Right lobe of liver (tissue), 4 donors: Measurements from ENCODE around the gene C9orf50.

ENCODE experiments used
- POLR2A ChIP-seq: fragments of 450-650 bp; IDR thresholded peaks from one replicate; pipeline ENCODE4 v1.6.1; 2017; ENCODE audit warnings: antibody characterized with exemption, mild to moderate bottlenecking
- TF ChIP-seq, protein P1 (sequence below), 4 donors: fragments of 200-600 bp in 3 of 4; fragments of 450-650 bp in 1 of 4; IDR thresholded peaks; one replicate each; pipeline versions ENCODE4 v1.5.1 to v1.8.0; 2016 to 2022; ENCODE audit warnings: antibody characterized with exemption in 4 of 4, mild to moderate bottlenecking in 2 of 4
- donor health status: DM: no; HTN: no; CAD: no.
- donor health status: DM: no; HTN: no; CAD: no.
- donor health status: DM: no; HTN: yes; CAD: no.

DNA sequence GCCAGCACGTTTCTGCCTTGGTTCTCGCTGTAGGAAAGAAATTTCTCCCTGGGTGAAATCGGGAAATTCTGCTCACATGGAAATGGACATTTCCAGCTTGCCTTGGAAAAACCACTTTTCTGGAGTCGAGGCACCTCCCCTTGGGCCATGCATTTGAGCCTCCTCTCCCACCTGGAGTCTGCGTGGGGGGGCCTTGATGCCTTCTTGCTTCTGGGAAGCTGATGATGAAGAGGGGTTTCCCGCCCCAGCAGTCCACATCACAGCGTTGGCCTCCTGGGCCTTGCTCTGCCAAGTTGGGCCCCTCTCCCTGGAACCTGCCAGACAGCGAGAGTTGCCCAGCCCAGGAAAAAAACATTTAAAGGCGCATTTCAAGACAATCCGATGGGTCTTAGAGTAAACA lies 22.8 kb upstream of the C9orf50 start:
- TF ChIP-seq POLR2A: no peak
- TF ChIP-seq, protein P1, sequence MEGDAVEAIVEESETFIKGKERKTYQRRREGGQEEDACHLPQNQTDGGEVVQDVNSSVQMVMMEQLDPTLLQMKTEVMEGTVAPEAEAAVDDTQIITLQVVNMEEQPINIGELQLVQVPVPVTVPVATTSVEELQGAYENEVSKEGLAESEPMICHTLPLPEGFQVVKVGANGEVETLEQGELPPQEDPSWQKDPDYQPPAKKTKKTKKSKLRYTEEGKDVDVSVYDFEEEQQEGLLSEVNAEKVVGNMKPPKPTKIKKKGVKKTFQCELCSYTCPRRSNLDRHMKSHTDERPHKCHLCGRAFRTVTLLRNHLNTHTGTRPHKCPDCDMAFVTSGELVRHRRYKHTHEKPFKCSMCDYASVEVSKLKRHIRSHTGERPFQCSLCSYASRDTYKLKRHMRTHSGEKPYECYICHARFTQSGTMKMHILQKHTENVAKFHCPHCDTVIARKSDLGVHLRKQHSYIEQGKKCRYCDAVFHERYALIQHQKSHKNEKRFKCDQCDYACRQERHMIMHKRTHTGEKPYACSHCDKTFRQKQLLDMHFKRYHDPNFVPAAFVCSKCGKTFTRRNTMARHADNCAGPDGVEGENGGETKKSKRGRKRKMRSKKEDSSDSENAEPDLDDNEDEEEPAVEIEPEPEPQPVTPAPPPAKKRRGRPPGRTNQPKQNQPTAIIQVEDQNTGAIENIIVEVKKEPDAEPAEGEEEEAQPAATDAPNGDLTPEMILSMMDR (IDR thresholded peaks at IDR 0.05): no peak
